ENCODE data around the gene ANKRD44.

The ANKRD44 gene

GRCh38 chr2:196951973-196952372, 358.6 kb downstream of the ANKRD44 start:
- TF ChIP-seq CTCF (IDR thresholded peaks at IDR 0.05; ENCODE audit: low read depth, low read length), result no peak
- H3K4me3 ChIP-seq (ENCODE audit: low read depth, low read length), result no peak overlapping the region

- no peak for TF ChIP-seq CTCF (IDR thresholded peaks at IDR 0.05; ENCODE audit: low read depth, low read length)
- H3K4me3 ChIP-seq (ENCODE audit: low read depth, low read length), result no peak overlapping the region
Observed at GRCh38 chr2:196949116-196949515, 361.5 kb downstream of the ANKRD44 start.

GRCh38 chr2:196944570-196944969, 366.0 kb downstream of the ANKRD44 start:
- no peak for TF ChIP-seq CTCF (IDR thresholded peaks at IDR 0.05; ENCODE audit: low read depth, low read length)
- no peak overlapping the region for H3K4me3 ChIP-seq (ENCODE audit: low read depth, low read length)

GRCh38 chr2:196941398-196942078, 369.0 kb downstream of the ANKRD44 start:
- H3K4me3 ChIP-seq (ENCODE audit: low read depth, low read length), result no peak overlapping the region
- TF ChIP-seq CTCF (IDR thresholded peaks at IDR 0.05; ENCODE audit: low read depth, low read length), result no peak

GRCh38 chr2:196939371-196939770, 371.2 kb downstream of the ANKRD44 start:
- H3K4me3 ChIP-seq (ENCODE audit: low read depth, low read length), result no peak overlapping the region
- TF ChIP-seq CTCF (IDR thresholded peaks at IDR 0.05; ENCODE audit: low read depth, low read length), result no peak
